K562 (cell line): ENCODE data around the gene ALDH3B2. TPM values are rescaled to one million over a fixed set of nuclear protein-coding genes. Genes with fewer than 3 reads are reported as not detected.

Source experiments
- FOXJ3 ChIP-seq: sonication (generic); formaldehyde crosslinking; IDR thresholded peaks from 2 replicates; pipeline ENCODE4 v1.4.0; 2020; ENCODE audit warnings: mild to moderate bottlenecking, missing genetic modification reagents
- HDAC1 ChIP-seq, 2 experiments: fragments of 450-650 bp; IDR thresholded peaks; 2 replicates each; pipeline ENCODE4 v1.6.1; 2016 to 2017; ENCODE audit warnings: inconsistent platforms in 1 of 2, mild to moderate bottlenecking in 1 of 2, moderate library complexity in 1 of 2
- HDAC8 ChIP-seq: fragments of 450-650 bp; IDR thresholded peaks from 2 replicates; pipeline ENCODE4 v1.6.1; 2016; ENCODE audit warnings: mild to moderate bottlenecking, missing genetic modification characterization, moderate library complexity, missing compliant biosample characterization
- LEF1 ChIP-seq: fragments of 450-650 bp; IDR thresholded peaks from 2 replicates; pipeline ENCODE4 v1.6.1; 2016; ENCODE audit warnings: mild to moderate bottlenecking
- MIER1 ChIP-seq: fragments of 450-650 bp; IDR thresholded peaks from 2 replicates; pipeline ENCODE4 v1.6.1; 2016; ENCODE audit warnings: antibody characterized with exemption, mild to moderate bottlenecking, low read depth
- NFXL1 ChIP-seq: fragments of 450-650 bp; formaldehyde crosslinking; IDR thresholded peaks from 2 replicates; pipeline ENCODE4 v1.4.0; 2021; ENCODE audit warnings: mild to moderate bottlenecking
- NONO ChIP-seq, 2 experiments: fragments of 200-400 bp in 1 of 2; fragments of 450-650 bp in 1 of 2; formaldehyde crosslinking in 1 of 2; IDR thresholded peaks; 2 replicates each; pipeline ENCODE4 v1.6.1; 2017; ENCODE audit warnings: low read depth in 2 of 2, mild to moderate bottlenecking in 2 of 2, moderate library complexity in 2 of 2, low read length in 1 of 2
- PTBP1 ChIP-seq: fragments of 200-400 bp; formaldehyde crosslinking; IDR thresholded peaks from 2 replicates; pipeline ENCODE4 v1.6.1; 2017; ENCODE audit warnings: low read depth, low read length
- RFX1 ChIP-seq: fragments of 450-650 bp; IDR thresholded peaks from 2 replicates; pipeline ENCODE4 v1.6.1; 2016; ENCODE audit warnings: mild to moderate bottlenecking, moderate library complexity
- SRSF9 ChIP-seq: fragments of 200-400 bp; formaldehyde crosslinking; IDR thresholded peaks from 2 replicates; pipeline ENCODE4 v1.6.1; 2017; ENCODE audit warnings: low read depth, low read length, borderline replicate concordance
- TAF7 ChIP-seq: fragments of 450-650 bp; IDR thresholded peaks from 2 replicates; pipeline ENCODE4 v1.6.1; 2016; ENCODE audit warnings: missing genetic modification characterization, missing compliant biosample characterization
- U2AF1 ChIP-seq: fragments of 200-400 bp; formaldehyde crosslinking; optimal IDR thresholded peaks from 2 replicates; pipeline ENCODE3; 2017; ENCODE audit warnings: mild to moderate bottlenecking, low read depth, low read length, moderate library complexity
- ZNF175 ChIP-seq: fragments of 200-800 bp; sonication (Bioruptor generic); IDR thresholded peaks from 2 replicates; pipeline ENCODE4 v1.6.1; 2016; ENCODE audit warnings: low read depth, mild to moderate bottlenecking, missing genetic modification characterization, missing compliant biosample characterization
- ZNF232 ChIP-seq: sonication (generic); formaldehyde crosslinking; IDR thresholded peaks from 2 replicates; pipeline ENCODE4 v1.8.0; 2022; ENCODE audit warnings: mild to moderate bottlenecking, missing genetic modification reagents
- ZNF384 ChIP-seq: IDR thresholded peaks from 2 replicates; pipeline ENCODE4 v1.6.1; 2012; ENCODE audit warnings: low read depth, low read length, improper control_type of control experiment
- ZNF408 ChIP-seq: fragments of 250-450 bp; sonication (Bioruptor Pico); IDR thresholded peaks from 2 replicates; pipeline ENCODE4 v1.4.0; 2020; ENCODE audit warnings: low read depth, mild to moderate bottlenecking, moderate library complexity
- polyA plus RNA-seq, 8 experiments: library from polyadenylated mRNA; depleted of rRNA in 4 of 8; stranded (reverse) in 5 of 8; unstranded in 3 of 8; fragments of >200 nt; fragmentation: Nextera tagmentation in 2 of 8; fragmentation: Illumina TruSeq in 1 of 8; extraction: Ambion mirVana in 2 of 8; extraction: Trizol in 1 of 8; gene quantifications; 2 replicates each; pipeline versions ENCODE4 v1.2.1 to v1.2.3, GENCODE V29; 2011 to 2014; ENCODE audit warnings: inconsistent platforms in 1 of 8, missing spikeins in 1 of 8
- total RNA-seq, 7 experiments: library from RNA; depleted of rRNA in 6 of 7; stranded (reverse); fragments of >200 nt in 6 of 7; fragmentation: Illumina TruSeq in 2 of 7; extraction: Trizol in 2 of 7; gene quantifications; 2 replicates each; pipeline versions ENCODE4 v1.2.1 to v1.2.3, GENCODE V29; 2011 to 2021; ENCODE audit warnings: low replicate concordance in 1 of 7
- TF ChIP-seq, protein P1 (sequence below): IDR thresholded peaks from 2 replicates; pipeline ENCODE4 v1.6.1; 2014; ENCODE audit warnings: antibody characterized with exemption
- TF ChIP-seq, protein P2 (sequence below): fragments of 450-650 bp; IDR thresholded peaks from 2 replicates; pipeline ENCODE4 v1.6.1; 2017; ENCODE audit warnings: antibody characterized with exemption

The ALDH3B2 gene
- total and polyA plus RNA-seq, 9 of the 15 experiments (the other 6 are each of a cell fraction or from before 2014, with no cell fraction given) = not detected

DNA sequence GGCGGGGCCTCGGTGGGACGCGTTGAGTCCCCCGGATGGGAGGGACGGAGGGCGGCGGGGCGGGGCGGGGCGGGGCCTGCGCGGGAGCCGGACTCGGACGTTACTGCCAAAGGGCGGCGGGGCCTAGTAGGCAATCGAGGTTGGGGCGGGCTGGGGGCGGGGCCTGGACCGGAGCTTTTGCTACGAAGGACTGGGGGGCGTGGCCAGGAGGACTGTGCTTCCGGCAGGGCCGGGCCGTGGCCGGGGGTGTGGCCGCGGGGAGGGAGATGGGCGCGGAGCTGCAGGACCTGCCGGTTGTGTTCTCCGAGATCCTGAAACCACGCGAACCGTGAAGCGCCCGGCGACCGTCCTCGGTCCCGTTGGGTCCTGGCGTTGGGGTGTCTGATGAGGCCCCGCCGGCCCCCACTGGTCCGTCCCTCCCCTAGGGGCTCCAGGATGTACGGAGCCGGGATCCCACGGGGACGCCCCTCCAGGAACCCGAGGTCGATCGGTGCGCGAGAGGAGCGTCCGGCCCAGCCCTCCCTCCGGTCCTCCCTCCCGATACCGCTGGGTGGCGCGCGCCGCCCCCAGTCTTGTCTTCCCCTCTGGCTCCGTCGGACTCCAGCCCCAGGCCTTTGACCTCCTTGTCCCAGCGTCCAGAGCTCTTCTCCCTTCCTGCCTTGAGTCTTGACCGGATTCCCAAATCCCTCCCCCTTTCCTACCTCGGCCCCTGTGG, 44.0 kb downstream of the ALDH3B2 start (continued):
- TF ChIP-seq, protein P1, sequence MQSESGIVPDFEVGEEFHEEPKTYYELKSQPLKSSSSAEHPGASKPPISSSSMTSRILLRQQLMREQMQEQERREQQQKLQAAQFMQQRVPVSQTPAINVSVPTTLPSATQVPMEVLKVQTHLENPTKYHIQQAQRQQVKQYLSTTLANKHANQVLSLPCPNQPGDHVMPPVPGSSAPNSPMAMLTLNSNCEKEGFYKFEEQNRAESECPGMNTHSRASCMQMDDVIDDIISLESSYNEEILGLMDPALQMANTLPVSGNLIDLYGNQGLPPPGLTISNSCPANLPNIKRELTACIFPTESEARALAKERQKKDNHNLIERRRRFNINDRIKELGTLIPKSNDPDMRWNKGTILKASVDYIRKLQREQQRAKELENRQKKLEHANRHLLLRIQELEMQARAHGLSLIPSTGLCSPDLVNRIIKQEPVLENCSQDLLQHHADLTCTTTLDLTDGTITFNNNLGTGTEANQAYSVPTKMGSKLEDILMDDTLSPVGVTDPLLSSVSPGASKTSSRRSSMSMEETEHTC = 0 out of 2 replicates have a peak, but pooled peaks have one; percentile 49
- TF ChIP-seq ZNF408 (CRISPR knock-in tag) (no peak), ZNF384 (no peak), HDAC1 (IDR thresholded peaks at IDR 0.05) (peak in 1 of 2 experiments; percentile 89; a peak in 2 of 4 replicates), LEF1 (no peak), MIER1 (no peak), FOXJ3 (CRISPR knock-in tag) (no peak), PTBP1 (no peak), SRSF9 (no peak), HDAC8 (no peak), ZNF175 (CRISPR knock-in tag) (no peak), U2AF1 (no peak), TAF7 (tag) (no peak), RFX1 (no peak), NFXL1 (no peak), ZNF232 (no peak), NONO (IDR thresholded peaks at IDR 0.05; ENCODE audit: low read depth in 2 of 2, low read length in 1 of 2) (peak in 1 of 2 experiments; percentile 86; a peak in 2 of 4 replicates)
- TF ChIP-seq, protein P2, sequence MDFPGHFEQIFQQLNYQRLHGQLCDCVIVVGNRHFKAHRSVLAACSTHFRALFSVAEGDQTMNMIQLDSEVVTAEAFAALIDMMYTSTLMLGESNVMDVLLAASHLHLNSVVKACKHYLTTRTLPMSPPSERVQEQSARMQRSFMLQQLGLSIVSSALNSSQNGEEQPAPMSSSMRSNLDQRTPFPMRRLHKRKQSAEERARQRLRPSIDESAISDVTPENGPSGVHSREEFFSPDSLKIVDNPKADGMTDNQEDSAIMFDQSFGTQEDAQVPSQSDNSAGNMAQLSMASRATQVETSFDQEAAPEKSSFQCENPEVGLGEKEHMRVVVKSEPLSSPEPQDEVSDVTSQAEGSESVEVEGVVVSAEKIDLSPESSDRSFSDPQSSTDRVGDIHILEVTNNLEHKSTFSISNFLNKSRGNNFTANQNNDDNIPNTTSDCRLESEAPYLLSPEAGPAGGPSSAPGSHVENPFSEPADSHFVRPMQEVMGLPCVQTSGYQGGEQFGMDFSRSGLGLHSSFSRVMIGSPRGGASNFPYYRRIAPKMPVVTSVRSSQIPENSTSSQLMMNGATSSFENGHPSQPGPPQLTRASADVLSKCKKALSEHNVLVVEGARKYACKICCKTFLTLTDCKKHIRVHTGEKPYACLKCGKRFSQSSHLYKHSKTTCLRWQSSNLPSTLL = no peak
